H1 (cell line): Measurements from ENCODE around the gene PAPOLA. TPM values are rescaled to one million over a fixed set of nuclear protein-coding genes. Genes with fewer than 3 reads are reported as not detected.

Experiments
- EGR1 ChIP-seq: IDR thresholded peaks from 2 replicates; pipeline ENCODE4 v1.6.1; 2011; ENCODE audit warnings: low read depth, low read length, borderline replicate concordance
- GABPA ChIP-seq: IDR thresholded peaks from 2 replicates; pipeline ENCODE4 v1.6.1; 2011; ENCODE audit warnings: mild to moderate bottlenecking, low read length, moderate library complexity, borderline replicate concordance; ENCODE audit not compliant: insufficient read depth
- polyA plus RNA-seq, 7 experiments: library from polyadenylated mRNA; depleted of rRNA in 3 of 7; stranded (reverse) in 5 of 7; unstranded in 2 of 7; fragments of >200 nt in 5 of 7; fragments of 200-250 nt in 2 of 7; gene quantifications; 1 replicate in 5 of 7; 2 replicates in 1 of 7; 4 replicates in 1 of 7; pipeline versions ENCODE4 v1.2.1 to v1.2.3, GENCODE V29; 2011 to 2013; ENCODE audit warnings: missing spikeins in 2 of 7, mixed read lengths in 2 of 7
- total RNA-seq: library from RNA; stranded (reverse); fragmentation: NEBNext Ultra II Directional; extraction: Animal tissue kit (Norgen Biotek cat#: 25700); gene quantifications from 2 replicates; pipeline ENCODE4 v1.2.1, GENCODE V29; 2021

PAPOLA gene
- total and polyA plus RNA-seq, 2 of the 8 experiments (the other 6 are each of a cell fraction or from before 2014, with no cell fraction given): 163 to 239 TPM

DNA sequence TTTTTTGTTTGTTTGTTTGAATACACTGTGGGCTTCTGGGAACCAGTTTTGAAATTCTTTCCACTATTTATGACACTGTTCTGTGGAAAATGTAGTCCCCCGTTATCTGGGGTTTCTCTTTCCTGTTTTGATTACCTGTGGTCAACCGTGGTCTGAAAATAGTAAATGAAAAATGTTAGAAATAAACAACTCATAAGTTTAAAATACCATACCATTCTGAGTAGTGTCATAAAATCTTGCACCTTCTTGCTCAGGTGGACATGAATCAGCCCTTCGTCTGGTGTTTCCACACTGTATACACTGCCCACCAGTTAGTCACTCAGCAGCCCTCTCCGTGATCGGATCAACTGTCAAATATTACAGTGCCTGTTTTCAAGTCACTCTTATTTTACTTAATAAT is 5.1 kb upstream of the PAPOLA start (continued):
- TF ChIP-seq GABPA: no peak
- TF ChIP-seq EGR1: no peak
